Liver (tissue), 9 donors: ENCODE data around the gene ARL6IP4. TPM values are rescaled to one million over a fixed set of nuclear protein-coding genes. Genes with fewer than 3 reads are reported as not detected.
A peak's percentile ranks its signal among the peaks of the same experiment; 100 is the strongest.

Source experiments
- DNase-seq: peaks from one replicate; pipeline ENCODE4 v3.0.0-alpha.2; 2017; ENCODE audit warnings: low spot score
- H3K27ac ChIP-seq, 2 donors: one replicate each; pipeline ENCODE4 v1.7.0; 2013; ENCODE audit warnings: inconsistent platforms in 2 of 2, low read length in 2 of 2, control low read depth in 1 of 2, low read depth in 1 of 2, mild to moderate bottlenecking in 1 of 2
- H3K27me3 ChIP-seq, 4 donors: one replicate each; pipeline versions ENCODE4 v1.6.1 to v1.7.0; 2013; ENCODE audit warnings: low read length in 3 of 4, inconsistent platforms in 1 of 4, mild to moderate bottlenecking in 1 of 4, moderate library complexity in 1 of 4; ENCODE audit not compliant: control insufficient read depth in 4 of 4, insufficient read depth in 4 of 4
- H3K36me3 ChIP-seq, 4 donors: one replicate each; pipeline versions ENCODE4 v1.6.1 to v1.7.0; 2013; ENCODE audit warnings: low read length in 3 of 4, mild to moderate bottlenecking in 3 of 4, low read depth in 1 of 4, moderate library complexity in 1 of 4; ENCODE audit not compliant: control insufficient read depth in 4 of 4, insufficient read depth in 3 of 4
- H3K4me1 ChIP-seq, 4 donors: one replicate each; pipeline versions ENCODE4 v1.6.1 to v1.7.0; 2013; ENCODE audit warnings: low read length in 3 of 4, mild to moderate bottlenecking in 3 of 4, moderate library complexity in 1 of 4; ENCODE audit not compliant: control insufficient read depth in 4 of 4, insufficient read depth in 4 of 4
- H3K4me3 ChIP-seq, 3 donors: one replicate each; pipeline versions ENCODE4 v1.6.1 to v1.7.0; 2013; ENCODE audit warnings: low read length in 3 of 3, control low read depth in 1 of 3, low read depth in 1 of 3, mild to moderate bottlenecking in 1 of 3
- H3K9ac ChIP-seq, 2 donors: one replicate each; pipeline ENCODE4 v1.7.0; 2013; ENCODE audit warnings: low read length in 2 of 2, mild to moderate bottlenecking in 2 of 2, moderate library complexity in 2 of 2, control low read depth in 1 of 2, low read depth in 1 of 2
- H3K9me3 ChIP-seq, 4 donors: one replicate each; pipeline versions ENCODE4 v1.6.1 to v1.7.0; 2013; ENCODE audit warnings: low read length in 3 of 4; ENCODE audit not compliant: control insufficient read depth in 4 of 4
- EGR1 ChIP-seq, 2 donors: IDR thresholded peaks; 2 replicates each; pipeline ENCODE4 v1.6.1; 2016 to 2018; ENCODE audit warnings: antibody characterized with exemption in 2 of 2, low read depth in 2 of 2
- FOXA1 ChIP-seq: IDR thresholded peaks from 2 replicates; pipeline ENCODE4 v1.6.1; 2016; ENCODE audit warnings: antibody characterized with exemption
- HNF4G ChIP-seq: IDR thresholded peaks from 2 replicates; pipeline ENCODE4 v1.6.1; 2016; ENCODE audit warnings: antibody characterized with exemption
- JUND ChIP-seq, 2 donors: IDR thresholded peaks; 2 replicates each; pipeline ENCODE4 v1.6.1; 2016; ENCODE audit warnings: antibody characterized with exemption in 2 of 2
- NR2F2 ChIP-seq: IDR thresholded peaks from 2 replicates; pipeline ENCODE4 v1.6.1; 2016; ENCODE audit warnings: antibody characterized with exemption
- RAD21 ChIP-seq, 2 donors: IDR thresholded peaks; 2 replicates each; pipeline ENCODE4 v1.6.1; 2016; ENCODE audit warnings: antibody characterized with exemption in 2 of 2, mild to moderate bottlenecking in 2 of 2
- TAF1 ChIP-seq: conservative IDR thresholded peaks from 2 replicates; pipeline ENCODE4 v1.6.1; 2016; ENCODE audit warnings: antibody characterized with exemption, mild to moderate bottlenecking
- YY1 ChIP-seq: IDR thresholded peaks from 2 replicates; pipeline ENCODE4 v1.6.1; 2016; ENCODE audit warnings: antibody characterized with exemption, mild to moderate bottlenecking
- WGBS: extraction: QIAGEN DNeasy Blood & Tissue Kit; methylation state at CpG from one replicate; pipeline ENCODE4 v1.1.7; 2013; 5-methylcytosine and 5-hydroxymethylcytosine counted together
- polyA plus RNA-seq, 2 donors: library from polyadenylated mRNA; stranded (reverse) in 1 of 2; unstranded in 1 of 2; fragments of 200-250 nt in 1 of 2; fragments of >200 nt in 1 of 2; fragmentation: Nextera tagmentation in 1 of 2; extraction: Ambion mirVana in 1 of 2; gene quantifications; one replicate each; pipeline versions ENCODE4 v1.2.1 to v1.2.3, GENCODE V29; 2013 to 2015
- total RNA-seq, 2 donors: library from RNA; depleted of rRNA; stranded (reverse); fragments of >200 nt; gene quantifications; one replicate each; pipeline ENCODE4 v1.2.3, GENCODE V29; 2014
- TF ChIP-seq, protein P1 (sequence below): fragments of 150-350 bp; IDR thresholded peaks from 2 replicates; pipeline ENCODE4 v1.5.1; 2017; ENCODE audit warnings: improper control_type of control experiment, low read depth, low read length; ENCODE audit not compliant: missing input control
- TF ChIP-seq, protein P2 (sequence below): IDR thresholded peaks from 2 replicates; pipeline ENCODE4 v1.6.1; 2016; ENCODE audit warnings: antibody characterized with exemption, mild to moderate bottlenecking
- TF ChIP-seq, protein P3 (sequence below): IDR thresholded peaks from 2 replicates; pipeline ENCODE4 v1.6.1; 2016; ENCODE audit warnings: antibody characterized with exemption
- donor health status: healthy.
- donor health status: healthy.
- donor health status: healthy.
- donor health status: healthy.
- donor health status: healthy.

The ARL6IP4 gene
- total and polyA plus RNA-seq, 4 donors, result 59.2 to 187 (median 121) TPM

DNA sequence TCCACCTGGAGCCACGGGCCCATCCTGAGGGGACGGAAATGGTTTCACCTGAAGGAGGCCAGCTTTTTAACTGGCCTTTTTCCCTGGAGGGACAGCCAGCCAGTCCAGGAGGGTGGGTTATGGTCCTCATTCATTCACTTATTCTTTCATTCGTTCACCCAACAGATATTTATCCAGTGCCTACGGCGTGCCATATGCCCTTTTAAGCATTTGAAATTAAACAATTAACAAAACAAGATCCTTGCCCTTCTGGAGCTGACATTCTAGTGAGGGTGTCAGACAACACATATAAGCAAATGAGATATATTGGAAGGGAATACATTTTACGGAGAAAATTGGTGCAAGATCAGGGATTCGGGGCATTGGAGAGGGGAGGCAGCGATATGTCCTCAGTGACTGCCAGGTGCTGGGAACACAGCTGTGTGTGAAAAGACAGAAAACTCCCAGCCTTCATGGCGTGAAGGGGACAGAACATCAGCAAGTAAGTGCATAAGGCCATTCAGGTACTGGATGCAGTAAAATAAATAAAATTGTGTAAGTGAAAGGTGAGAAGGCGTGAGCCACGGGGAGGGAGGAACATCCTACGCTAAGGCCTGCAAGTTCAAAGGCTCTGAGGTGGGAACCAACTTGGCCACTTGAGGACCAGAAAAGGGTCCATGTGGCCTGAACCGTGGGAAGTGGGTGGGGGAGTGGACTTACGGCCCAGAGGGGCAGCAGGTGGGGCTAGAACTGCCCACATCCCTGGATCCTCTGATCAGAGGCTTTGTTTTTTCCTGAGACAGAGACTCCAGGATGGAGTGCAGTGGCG, 13.5 kb upstream of the ARL6IP4 start:
- Histone ChIP-seq H3K4me3 (no peak overlapping the region), H3K9ac (no peak overlapping the region), H3K27ac (no peak overlapping the region), H3K36me3 (no peaks in the 10 kb centered on the region), H3K9me3 (no peaks in the 10 kb centered on the region), H3K4me1 (peaks cover 3 to 8% (median 6%) of the 10 kb centered on the region in 4 donors), H3K27me3 (no peaks in the 10 kb centered on the region)
- TF ChIP-seq, protein P1, sequence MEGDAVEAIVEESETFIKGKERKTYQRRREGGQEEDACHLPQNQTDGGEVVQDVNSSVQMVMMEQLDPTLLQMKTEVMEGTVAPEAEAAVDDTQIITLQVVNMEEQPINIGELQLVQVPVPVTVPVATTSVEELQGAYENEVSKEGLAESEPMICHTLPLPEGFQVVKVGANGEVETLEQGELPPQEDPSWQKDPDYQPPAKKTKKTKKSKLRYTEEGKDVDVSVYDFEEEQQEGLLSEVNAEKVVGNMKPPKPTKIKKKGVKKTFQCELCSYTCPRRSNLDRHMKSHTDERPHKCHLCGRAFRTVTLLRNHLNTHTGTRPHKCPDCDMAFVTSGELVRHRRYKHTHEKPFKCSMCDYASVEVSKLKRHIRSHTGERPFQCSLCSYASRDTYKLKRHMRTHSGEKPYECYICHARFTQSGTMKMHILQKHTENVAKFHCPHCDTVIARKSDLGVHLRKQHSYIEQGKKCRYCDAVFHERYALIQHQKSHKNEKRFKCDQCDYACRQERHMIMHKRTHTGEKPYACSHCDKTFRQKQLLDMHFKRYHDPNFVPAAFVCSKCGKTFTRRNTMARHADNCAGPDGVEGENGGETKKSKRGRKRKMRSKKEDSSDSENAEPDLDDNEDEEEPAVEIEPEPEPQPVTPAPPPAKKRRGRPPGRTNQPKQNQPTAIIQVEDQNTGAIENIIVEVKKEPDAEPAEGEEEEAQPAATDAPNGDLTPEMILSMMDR, result peak; percentile 1
- TF ChIP-seq, protein P2, sequence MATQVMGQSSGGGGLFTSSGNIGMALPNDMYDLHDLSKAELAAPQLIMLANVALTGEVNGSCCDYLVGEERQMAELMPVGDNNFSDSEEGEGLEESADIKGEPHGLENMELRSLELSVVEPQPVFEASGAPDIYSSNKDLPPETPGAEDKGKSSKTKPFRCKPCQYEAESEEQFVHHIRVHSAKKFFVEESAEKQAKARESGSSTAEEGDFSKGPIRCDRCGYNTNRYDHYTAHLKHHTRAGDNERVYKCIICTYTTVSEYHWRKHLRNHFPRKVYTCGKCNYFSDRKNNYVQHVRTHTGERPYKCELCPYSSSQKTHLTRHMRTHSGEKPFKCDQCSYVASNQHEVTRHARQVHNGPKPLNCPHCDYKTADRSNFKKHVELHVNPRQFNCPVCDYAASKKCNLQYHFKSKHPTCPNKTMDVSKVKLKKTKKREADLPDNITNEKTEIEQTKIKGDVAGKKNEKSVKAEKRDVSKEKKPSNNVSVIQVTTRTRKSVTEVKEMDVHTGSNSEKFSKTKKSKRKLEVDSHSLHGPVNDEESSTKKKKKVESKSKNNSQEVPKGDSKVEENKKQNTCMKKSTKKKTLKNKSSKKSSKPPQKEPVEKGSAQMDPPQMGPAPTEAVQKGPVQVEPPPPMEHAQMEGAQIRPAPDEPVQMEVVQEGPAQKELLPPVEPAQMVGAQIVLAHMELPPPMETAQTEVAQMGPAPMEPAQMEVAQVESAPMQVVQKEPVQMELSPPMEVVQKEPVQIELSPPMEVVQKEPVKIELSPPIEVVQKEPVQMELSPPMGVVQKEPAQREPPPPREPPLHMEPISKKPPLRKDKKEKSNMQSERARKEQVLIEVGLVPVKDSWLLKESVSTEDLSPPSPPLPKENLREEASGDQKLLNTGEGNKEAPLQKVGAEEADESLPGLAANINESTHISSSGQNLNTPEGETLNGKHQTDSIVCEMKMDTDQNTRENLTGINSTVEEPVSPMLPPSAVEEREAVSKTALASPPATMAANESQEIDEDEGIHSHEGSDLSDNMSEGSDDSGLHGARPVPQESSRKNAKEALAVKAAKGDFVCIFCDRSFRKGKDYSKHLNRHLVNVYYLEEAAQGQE, result no peak
- no peak for DNase-seq
- whole genome bisulfite sequencing, result 70% methylated on average over 15 of the region's 15 CpGs

DNA sequence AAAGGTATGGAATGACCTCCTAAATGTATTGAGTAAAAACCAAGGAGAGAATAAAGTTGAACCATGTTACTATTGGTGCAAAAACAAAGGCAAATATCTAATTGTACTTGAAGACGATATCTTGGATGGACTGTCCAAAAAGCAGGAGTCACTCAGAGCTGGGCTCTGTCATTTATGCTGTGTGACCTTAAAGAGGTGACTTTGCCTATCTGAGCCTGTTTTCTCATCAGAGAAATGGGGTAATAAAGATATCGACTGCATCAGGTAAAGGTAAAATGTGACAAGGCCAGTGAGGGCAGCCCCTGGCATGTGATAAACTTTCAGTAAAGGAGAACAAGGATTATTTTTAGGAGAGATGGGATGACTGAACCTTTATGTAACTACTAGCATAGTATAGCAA, 12.4 kb upstream of the ARL6IP4 start:
- H3K9me3 ChIP-seq, result no peaks in the 10 kb centered on the region
- H3K4me1 ChIP-seq, result peaks cover 3 to 8% (median 6%) of the 10 kb centered on the region in 4 donors
- no peaks in the 10 kb centered on the region for H3K36me3 ChIP-seq
- no peak overlapping the region for H3K4me3 ChIP-seq
- 90% methylated on average over 2 of the region's 2 CpGs for WGBS
- no peak overlapping the region for H3K9ac ChIP-seq
- no peak overlapping the region for H3K27ac ChIP-seq
- TF ChIP-seq, protein P3, sequence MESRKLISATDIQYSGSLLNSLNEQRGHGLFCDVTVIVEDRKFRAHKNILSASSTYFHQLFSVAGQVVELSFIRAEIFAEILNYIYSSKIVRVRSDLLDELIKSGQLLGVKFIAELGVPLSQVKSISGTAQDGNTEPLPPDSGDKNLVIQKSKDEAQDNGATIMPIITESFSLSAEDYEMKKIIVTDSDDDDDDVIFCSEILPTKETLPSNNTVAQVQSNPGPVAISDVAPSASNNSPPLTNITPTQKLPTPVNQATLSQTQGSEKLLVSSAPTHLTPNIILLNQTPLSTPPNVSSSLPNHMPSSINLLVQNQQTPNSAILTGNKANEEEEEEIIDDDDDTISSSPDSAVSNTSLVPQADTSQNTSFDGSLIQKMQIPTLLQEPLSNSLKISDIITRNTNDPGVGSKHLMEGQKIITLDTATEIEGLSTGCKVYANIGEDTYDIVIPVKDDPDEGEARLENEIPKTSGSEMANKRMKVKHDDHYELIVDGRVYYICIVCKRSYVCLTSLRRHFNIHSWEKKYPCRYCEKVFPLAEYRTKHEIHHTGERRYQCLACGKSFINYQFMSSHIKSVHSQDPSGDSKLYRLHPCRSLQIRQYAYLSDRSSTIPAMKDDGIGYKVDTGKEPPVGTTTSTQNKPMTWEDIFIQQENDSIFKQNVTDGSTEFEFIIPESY, result no peak
- TF ChIP-seq TAF1 (no peak), JUND (IDR thresholded peaks at IDR 0.05) (no peak), RAD21 (IDR thresholded peaks at IDR 0.05) (no peak), EGR1 (IDR thresholded peaks at IDR 0.05; ENCODE audit: low read depth in 2 of 2) (no peak), NR2F2 (no peak), FOXA1 (no peak), HNF4G (no peak), YY1 (no peak)
- DNase-seq, result no peak
- H3K27me3 ChIP-seq, result no peaks in the 10 kb centered on the region
